Measurements from ENCODE around the gene PRKCH. TPM values are rescaled to one million over a fixed set of nuclear protein-coding genes. Genes with fewer than 3 reads are reported as not detected.

Gene PRKCH
- total and polyA plus RNA-seq, 2 donors (not counting 3 experiments of a cell fraction or from before 2014, with no cell fraction given): 97.7 to 103 TPM

DNA sequence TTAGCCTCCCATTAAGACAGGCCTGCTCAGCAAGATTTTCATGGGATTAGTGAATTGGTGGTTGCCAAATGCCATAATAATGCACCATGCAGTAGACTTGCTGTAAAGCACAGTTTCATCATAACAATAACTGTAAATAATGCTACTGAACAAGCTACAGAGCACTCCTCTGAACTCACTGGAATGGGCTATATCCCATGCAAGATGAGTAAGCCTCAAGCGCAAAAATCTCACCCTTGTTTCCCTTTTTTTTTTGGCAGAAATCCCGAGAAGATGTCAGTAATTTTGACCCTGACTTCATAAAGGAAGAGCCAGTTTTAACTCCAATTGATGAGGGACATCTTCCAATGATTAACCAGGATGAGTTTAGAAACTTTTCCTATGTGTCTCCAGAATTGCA is 228.0 kb downstream of the PRKCH start:
- ChIA-PET CTCF (no interaction called here), POLR2A (no interaction called here)
- Histone ChIP-seq H3K9me1 (replicated peaks; ENCODE audit: control insufficient read depth, extremely low read depth, insufficient read depth, low read length) (no peaks in the 10 kb centered on the region), H3K4me1 (ENCODE audit: control insufficient read depth, extremely low read depth, insufficient read depth, low read length) (no peaks in the 10 kb centered on the region), H3K4me2 (ENCODE audit: insufficient read depth, low read length) (no peak overlapping the region), H3K27ac (ENCODE audit: insufficient read depth, low read depth, low read length) (no peak overlapping the region), H2AFZ (ENCODE audit: low read depth, low read length) (no peak overlapping the region), H3K9me3 (replicated peaks; ENCODE audit: control insufficient read depth, insufficient read depth, low read length) (no peaks in the 10 kb centered on the region), H3K36me3 (ENCODE audit: control insufficient read depth in 2 of 2, extremely low read depth in 1 of 2, insufficient read depth in 2 of 2, low read length in 2 of 2) (peaks cover 13 to 30% of the 10 kb centered on the region in 2 experiments), H3K27me3 (ENCODE audit: control insufficient read depth in 2 of 2, insufficient read depth in 2 of 2, low read length in 2 of 2) (no peaks in the 10 kb centered on the region), H3K79me2 (ENCODE audit: control insufficient read depth, insufficient read depth, low read length) (no peaks in the 10 kb centered on the region), H3K9ac (replicated peaks; ENCODE audit: extremely low read depth, insufficient read depth, low read length) (no peak overlapping the region), H3K4me3 (replicated peaks in 1 of 3; ENCODE audit: insufficient read depth in 1 of 3, low read depth in 1 of 3, low read length in 3 of 3) (no peak overlapping the region), H4K20me1 (replicated peaks; ENCODE audit: control insufficient read depth, extremely low read depth, insufficient read depth, low read length) (no peaks in the 10 kb centered on the region)
- intact Hi-C loops (cut with micrococcal nuclease) (no loop called here), dilution Hi-C loops (cut with MboI; ENCODE audit: extremely low pct_ligation_motif_present, low sequenced_read_pairs) (no loop called here)
- FAIRE-seq: no peak
- no peak for DNase-seq (ENCODE audit: low read depth, low spot score)
- no TSS peak for BruUV-seq (replicated peaks)
- TF ChIP-seq MYC (IDR thresholded peaks at IDR 0.05; ENCODE audit: low read depth, low read length) (no peak), EZH2 (IDR thresholded peaks at IDR 0.05; ENCODE audit: borderline replicate concordance, low read depth, low read length, severe bottlenecking) (no peak), POLR2A (IDR thresholded peaks at IDR 0.05; ENCODE audit: low read depth, low read length) (no peak), POLR2AphosphoS5 (IDR thresholded peaks at IDR 0.05; ENCODE audit: insufficient read depth, low read depth, low read length) (no peak), JUN (IDR thresholded peaks at IDR 0.05; ENCODE audit: borderline replicate concordance, insufficient read depth, insufficient read length, low read depth) (no peak), FOS (IDR thresholded peaks at IDR 0.05; ENCODE audit: borderline replicate concordance, insufficient read depth, low read length) (no peak), GATA2 (IDR thresholded peaks at IDR 0.05; ENCODE audit: insufficient read depth, insufficient read length, low read depth, low read length) (no peak)
- TF ChIP-seq, protein P1, sequence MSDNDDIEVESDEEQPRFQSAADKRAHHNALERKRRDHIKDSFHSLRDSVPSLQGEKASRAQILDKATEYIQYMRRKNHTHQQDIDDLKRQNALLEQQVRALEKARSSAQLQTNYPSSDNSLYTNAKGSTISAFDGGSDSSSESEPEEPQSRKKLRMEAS (IDR thresholded peaks at IDR 0.05; ENCODE audit: insufficient read depth, insufficient read length): no peak
- TF ChIP-seq, protein P2, sequence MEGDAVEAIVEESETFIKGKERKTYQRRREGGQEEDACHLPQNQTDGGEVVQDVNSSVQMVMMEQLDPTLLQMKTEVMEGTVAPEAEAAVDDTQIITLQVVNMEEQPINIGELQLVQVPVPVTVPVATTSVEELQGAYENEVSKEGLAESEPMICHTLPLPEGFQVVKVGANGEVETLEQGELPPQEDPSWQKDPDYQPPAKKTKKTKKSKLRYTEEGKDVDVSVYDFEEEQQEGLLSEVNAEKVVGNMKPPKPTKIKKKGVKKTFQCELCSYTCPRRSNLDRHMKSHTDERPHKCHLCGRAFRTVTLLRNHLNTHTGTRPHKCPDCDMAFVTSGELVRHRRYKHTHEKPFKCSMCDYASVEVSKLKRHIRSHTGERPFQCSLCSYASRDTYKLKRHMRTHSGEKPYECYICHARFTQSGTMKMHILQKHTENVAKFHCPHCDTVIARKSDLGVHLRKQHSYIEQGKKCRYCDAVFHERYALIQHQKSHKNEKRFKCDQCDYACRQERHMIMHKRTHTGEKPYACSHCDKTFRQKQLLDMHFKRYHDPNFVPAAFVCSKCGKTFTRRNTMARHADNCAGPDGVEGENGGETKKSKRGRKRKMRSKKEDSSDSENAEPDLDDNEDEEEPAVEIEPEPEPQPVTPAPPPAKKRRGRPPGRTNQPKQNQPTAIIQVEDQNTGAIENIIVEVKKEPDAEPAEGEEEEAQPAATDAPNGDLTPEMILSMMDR (IDR thresholded peaks at IDR 0.05; ENCODE audit: extremely low read depth in 1 of 2, insufficient read depth in 1 of 2, low read depth in 1 of 2, low read length in 2 of 2): no peak
